Panc1 (cell line): ENCODE results near the gene AHCY.

ENCODE experiments used
- CTCF ChIP-seq: fragments of 450-650 bp; IDR thresholded peaks from 2 replicates; pipeline ENCODE4 v1.5.1; 2017; ENCODE audit warnings: mild to moderate bottlenecking
- POLR2AphosphoS5 ChIP-seq: IDR thresholded peaks from 2 replicates; pipeline ENCODE4 v1.6.1; 2012; ENCODE audit warnings: mild to moderate bottlenecking, low read depth, low read length, moderate library complexity
- REST ChIP-seq, 2 experiments: IDR thresholded peaks; 2 replicates each; pipeline ENCODE4 v1.6.1; 2011 to 2012; ENCODE audit warnings: low read depth in 2 of 2, control low read depth in 1 of 2, low read length in 1 of 2, mild to moderate bottlenecking in 1 of 2, moderate library complexity in 1 of 2; ENCODE audit not compliant: insufficient read depth in 1 of 2
- SIN3A ChIP-seq: IDR thresholded peaks from 2 replicates; pipeline ENCODE4 v1.6.1; 2012; ENCODE audit warnings: low read depth, mild to moderate bottlenecking, low read length, moderate library complexity, borderline replicate concordance; ENCODE audit not compliant: insufficient read depth
- TCF7L2 ChIP-seq: IDR thresholded peaks from 2 replicates; pipeline ENCODE4 v1.6.1; 2011; ENCODE audit warnings: mild to moderate bottlenecking, low read depth, low read length, inconsistent platforms

DNA sequence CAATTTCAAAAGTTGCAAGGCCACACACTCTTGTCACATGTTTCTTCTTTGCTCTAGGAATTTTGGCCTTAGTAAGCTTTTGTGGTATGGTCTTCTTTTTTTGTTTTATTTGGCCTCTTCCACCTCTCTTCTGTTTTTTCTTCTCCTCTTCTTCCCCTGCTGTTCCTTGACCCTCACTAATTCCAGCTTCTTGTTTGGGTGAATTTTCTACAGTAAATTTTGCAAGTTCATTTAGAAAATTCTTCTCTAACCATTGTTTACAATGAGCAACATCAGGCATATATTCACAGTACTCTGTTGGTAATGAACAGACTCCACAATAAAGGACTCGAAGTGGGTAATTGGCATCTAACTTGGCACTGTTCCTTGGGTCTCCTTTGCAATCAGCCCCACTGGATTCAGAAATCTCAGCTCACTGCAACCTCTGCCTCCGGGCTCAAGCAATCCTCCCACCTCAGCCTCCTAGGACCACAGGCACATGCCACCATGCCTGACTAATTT, 57.0 kb downstream of the AHCY start:
- TF ChIP-seq CTCF (no peak), POLR2AphosphoS5 (no peak), REST (IDR thresholded peaks at IDR 0.05; ENCODE audit: insufficient read depth in 1 of 2, low read depth in 2 of 2, low read length in 1 of 2) (no peak), TCF7L2 (no peak), SIN3A (no peak)
